ENCODE results near the gene OSM. TPM values are rescaled to one million over a fixed set of nuclear protein-coding genes. Genes with fewer than 3 reads are reported as not detected.

The OSM gene
- total and polyA plus RNA-seq, 2 experiments from 2014 or later, result not detected

DNA sequence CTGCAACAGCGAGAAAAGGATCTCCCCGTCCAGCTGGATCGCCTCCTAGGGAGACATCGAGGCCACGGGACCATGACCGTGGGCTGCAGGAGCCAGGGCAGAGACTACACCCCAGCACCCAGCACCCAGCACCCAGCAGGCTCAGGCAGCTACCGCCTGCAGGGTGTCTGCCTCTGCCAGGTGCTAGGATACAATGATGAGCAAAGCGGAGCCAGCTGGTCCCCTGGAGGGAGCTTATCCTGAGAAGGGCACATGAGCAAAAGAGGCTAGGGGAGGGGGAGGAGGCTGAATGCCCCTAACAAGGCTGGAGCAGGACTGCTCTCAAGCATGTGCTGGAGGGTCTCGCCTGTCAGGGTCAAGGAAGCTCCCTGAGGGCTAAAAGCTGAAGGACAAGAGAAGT lies 27.4 kb upstream of the OSM start:
- Histone ChIP-seq H3K4me2 (no peak overlapping the region), H3K36me3 (ENCODE audit: insufficient read depth) (no peaks in the 10 kb centered on the region)
- H3K27me3 Mint-ChIP-seq (ENCODE audit: insufficient read depth, low read depth, poor library complexity), result peaks cover 14% of the 10 kb centered on the region

More for the DNA sequence above, 27.4 kb upstream of the OSM start:
- peaks cover 8% of the 10 kb centered on the region; the same call in 1 of the 2 replicates for H3K4me1 ChIP-seq (ENCODE audit: insufficient read depth)
- Mint-ChIP-seq H3K27ac (no peak overlapping the region), H3K4me3 (no peak overlapping the region), H3K36me3 (ENCODE audit: low read depth) (no peaks in the 10 kb centered on the region), H3K4me1 (peaks cover 17% of the 10 kb centered on the region; the same call in 2 of the 3 replicates), H3K9me3 (no peaks in the 10 kb centered on the region)
- DNase-seq (ENCODE audit: low spot score) (no peak), ATAC-seq (no peak)
- no peaks in the 10 kb centered on the region for H3F3A ChIP-seq (replicated peaks; ENCODE audit: low read depth)
- no peaks in the 10 kb centered on the region for H3K27me3 ChIP-seq (ENCODE audit: insufficient read depth)
- H3K27ac ChIP-seq (ENCODE audit: low read depth), result no peak overlapping the region
- H4K20me1 ChIP-seq (replicated peaks; ENCODE audit: insufficient read depth), result no peaks in the 10 kb centered on the region
- no peaks in the 10 kb centered on the region for H3K79me2 ChIP-seq (replicated peaks; ENCODE audit: insufficient read depth)
- H3K9me2 ChIP-seq (ENCODE audit: insufficient read depth), result no peaks in the 10 kb centered on the region
- TF ChIP-seq POLR2AphosphoS5 (IDR thresholded peaks at IDR 0.05; ENCODE audit: low read depth), result no peak
- TF ChIP-seq, protein P1, sequence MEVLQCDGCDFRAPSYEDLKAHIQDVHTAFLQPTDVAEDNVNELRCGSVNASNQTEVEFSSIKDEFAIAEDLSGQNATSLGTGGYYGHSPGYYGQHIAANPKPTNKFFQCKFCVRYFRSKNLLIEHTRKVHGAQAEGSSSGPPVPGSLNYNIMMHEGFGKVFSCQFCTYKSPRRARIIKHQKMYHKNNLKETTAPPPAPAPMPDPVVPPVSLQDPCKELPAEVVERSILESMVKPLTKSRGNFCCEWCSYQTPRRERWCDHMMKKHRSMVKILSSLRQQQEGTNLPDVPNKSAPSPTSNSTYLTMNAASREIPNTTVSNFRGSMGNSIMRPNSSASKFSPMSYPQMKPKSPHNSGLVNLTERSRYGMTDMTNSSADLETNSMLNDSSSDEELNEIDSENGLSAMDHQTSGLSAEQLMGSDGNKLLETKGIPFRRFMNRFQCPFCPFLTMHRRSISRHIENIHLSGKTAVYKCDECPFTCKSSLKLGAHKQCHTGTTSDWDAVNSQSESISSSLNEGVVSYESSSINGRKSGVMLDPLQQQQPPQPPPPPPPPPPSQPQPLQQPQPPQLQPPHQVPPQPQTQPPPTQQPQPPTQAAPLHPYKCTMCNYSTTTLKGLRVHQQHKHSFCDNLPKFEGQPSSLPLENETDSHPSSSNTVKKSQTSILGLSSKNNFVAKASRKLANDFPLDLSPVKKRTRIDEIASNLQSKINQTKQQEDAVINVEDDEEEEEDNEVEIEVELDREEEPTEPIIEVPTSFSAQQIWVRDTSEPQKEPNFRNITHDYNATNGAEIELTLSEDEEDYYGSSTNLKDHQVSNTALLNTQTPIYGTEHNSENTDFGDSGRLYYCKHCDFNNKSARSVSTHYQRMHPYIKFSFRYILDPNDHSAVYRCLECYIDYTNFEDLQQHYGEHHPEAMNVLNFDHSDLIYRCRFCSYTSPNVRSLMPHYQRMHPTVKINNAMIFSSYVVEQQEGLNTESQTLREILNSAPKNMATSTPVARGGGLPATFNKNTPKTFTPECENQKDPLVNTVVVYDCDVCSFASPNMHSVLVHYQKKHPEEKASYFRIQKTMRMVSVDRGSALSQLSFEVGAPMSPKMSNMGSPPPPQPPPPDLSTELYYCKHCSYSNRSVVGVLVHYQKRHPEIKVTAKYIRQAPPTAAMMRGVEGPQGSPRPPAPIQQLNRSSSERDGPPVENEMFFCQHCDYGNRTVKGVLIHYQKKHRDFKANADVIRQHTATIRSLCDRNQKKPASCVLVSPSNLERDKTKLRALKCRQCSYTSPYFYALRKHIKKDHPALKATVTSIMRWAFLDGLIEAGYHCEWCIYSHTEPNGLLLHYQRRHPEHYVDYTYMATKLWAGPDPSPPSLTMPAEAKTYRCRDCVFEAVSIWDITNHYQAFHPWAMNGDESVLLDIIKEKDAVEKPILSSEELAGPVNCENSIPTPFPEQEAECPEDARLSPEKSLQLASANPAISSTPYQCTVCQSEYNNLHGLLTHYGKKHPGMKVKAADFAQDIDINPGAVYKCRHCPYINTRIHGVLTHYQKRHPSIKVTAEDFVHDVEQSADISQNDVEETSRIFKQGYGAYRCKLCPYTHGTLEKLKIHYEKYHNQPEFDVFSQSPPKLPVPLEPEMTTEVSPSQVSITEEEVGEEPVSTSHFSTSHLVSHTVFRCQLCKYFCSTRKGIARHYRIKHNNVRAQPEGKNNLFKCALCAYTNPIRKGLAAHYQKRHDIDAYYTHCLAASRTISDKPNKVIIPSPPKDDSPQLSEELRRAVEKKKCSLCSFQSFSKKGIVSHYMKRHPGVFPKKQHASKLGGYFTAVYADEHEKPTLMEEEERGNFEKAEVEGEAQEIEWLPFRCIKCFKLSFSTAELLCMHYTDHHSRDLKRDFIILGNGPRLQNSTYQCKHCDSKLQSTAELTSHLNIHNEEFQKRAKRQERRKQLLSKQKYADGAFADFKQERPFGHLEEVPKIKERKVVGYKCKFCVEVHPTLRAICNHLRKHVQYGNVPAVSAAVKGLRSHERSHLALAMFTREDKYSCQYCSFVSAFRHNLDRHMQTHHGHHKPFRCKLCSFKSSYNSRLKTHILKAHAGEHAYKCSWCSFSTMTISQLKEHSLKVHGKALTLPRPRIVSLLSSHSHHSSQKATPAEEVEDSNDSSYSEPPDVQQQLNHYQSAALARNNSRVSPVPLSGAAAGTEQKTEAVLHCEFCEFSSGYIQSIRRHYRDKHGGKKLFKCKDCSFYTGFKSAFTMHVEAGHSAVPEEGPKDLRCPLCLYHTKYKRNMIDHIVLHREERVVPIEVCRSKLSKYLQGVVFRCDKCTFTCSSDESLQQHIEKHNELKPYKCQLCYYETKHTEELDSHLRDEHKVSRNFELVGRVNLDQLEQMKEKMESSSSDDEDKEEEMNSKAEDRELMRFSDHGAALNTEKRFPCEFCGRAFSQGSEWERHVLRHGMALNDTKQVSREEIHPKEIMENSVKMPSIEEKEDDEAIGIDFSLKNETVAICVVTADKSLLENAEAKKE (CRISPR knock-in tag; IDR thresholded peaks at IDR 0.05), result no peak
- TF ChIP-seq, protein P2, sequence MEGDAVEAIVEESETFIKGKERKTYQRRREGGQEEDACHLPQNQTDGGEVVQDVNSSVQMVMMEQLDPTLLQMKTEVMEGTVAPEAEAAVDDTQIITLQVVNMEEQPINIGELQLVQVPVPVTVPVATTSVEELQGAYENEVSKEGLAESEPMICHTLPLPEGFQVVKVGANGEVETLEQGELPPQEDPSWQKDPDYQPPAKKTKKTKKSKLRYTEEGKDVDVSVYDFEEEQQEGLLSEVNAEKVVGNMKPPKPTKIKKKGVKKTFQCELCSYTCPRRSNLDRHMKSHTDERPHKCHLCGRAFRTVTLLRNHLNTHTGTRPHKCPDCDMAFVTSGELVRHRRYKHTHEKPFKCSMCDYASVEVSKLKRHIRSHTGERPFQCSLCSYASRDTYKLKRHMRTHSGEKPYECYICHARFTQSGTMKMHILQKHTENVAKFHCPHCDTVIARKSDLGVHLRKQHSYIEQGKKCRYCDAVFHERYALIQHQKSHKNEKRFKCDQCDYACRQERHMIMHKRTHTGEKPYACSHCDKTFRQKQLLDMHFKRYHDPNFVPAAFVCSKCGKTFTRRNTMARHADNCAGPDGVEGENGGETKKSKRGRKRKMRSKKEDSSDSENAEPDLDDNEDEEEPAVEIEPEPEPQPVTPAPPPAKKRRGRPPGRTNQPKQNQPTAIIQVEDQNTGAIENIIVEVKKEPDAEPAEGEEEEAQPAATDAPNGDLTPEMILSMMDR (conservative IDR thresholded peaks at IDR 0.05; ENCODE audit: low read depth in 2 of 2), result no peak
- TF ChIP-seq, protein P3, sequence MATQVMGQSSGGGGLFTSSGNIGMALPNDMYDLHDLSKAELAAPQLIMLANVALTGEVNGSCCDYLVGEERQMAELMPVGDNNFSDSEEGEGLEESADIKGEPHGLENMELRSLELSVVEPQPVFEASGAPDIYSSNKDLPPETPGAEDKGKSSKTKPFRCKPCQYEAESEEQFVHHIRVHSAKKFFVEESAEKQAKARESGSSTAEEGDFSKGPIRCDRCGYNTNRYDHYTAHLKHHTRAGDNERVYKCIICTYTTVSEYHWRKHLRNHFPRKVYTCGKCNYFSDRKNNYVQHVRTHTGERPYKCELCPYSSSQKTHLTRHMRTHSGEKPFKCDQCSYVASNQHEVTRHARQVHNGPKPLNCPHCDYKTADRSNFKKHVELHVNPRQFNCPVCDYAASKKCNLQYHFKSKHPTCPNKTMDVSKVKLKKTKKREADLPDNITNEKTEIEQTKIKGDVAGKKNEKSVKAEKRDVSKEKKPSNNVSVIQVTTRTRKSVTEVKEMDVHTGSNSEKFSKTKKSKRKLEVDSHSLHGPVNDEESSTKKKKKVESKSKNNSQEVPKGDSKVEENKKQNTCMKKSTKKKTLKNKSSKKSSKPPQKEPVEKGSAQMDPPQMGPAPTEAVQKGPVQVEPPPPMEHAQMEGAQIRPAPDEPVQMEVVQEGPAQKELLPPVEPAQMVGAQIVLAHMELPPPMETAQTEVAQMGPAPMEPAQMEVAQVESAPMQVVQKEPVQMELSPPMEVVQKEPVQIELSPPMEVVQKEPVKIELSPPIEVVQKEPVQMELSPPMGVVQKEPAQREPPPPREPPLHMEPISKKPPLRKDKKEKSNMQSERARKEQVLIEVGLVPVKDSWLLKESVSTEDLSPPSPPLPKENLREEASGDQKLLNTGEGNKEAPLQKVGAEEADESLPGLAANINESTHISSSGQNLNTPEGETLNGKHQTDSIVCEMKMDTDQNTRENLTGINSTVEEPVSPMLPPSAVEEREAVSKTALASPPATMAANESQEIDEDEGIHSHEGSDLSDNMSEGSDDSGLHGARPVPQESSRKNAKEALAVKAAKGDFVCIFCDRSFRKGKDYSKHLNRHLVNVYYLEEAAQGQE (IDR thresholded peaks at IDR 0.05; ENCODE audit: unreplicated experiment), result no peak
- TF ChIP-seq EZH2phosphoT487 (IDR thresholded peaks at IDR 0.05; ENCODE audit: unreplicated experiment), result no peak
- TF ChIP-seq ZNF114 (CRISPR knock-in tag; IDR thresholded peaks at IDR 0.05), result no peak
- no peak for TF ChIP-seq ZNF331 (CRISPR knock-in tag; IDR thresholded peaks at IDR 0.05; ENCODE audit: low read depth)
- TF ChIP-seq JUNB (IDR thresholded peaks at IDR 0.05; ENCODE audit: unreplicated experiment), result no peak
- TF ChIP-seq, protein P4, sequence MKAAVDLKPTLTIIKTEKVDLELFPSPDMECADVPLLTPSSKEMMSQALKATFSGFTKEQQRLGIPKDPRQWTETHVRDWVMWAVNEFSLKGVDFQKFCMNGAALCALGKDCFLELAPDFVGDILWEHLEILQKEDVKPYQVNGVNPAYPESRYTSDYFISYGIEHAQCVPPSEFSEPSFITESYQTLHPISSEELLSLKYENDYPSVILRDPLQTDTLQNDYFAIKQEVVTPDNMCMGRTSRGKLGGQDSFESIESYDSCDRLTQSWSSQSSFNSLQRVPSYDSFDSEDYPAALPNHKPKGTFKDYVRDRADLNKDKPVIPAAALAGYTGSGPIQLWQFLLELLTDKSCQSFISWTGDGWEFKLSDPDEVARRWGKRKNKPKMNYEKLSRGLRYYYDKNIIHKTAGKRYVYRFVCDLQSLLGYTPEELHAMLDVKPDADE (IDR thresholded peaks at IDR 0.05), result no peak
- no peak for TF ChIP-seq CREB1 (CRISPR knock-in tag; IDR thresholded peaks at IDR 0.05; ENCODE audit: low read depth)
- TF ChIP-seq STAT1 (IDR thresholded peaks at IDR 0.05; ENCODE audit: unreplicated experiment), result no peak
- TF ChIP-seq EZH2 (IDR thresholded peaks at IDR 0.05; ENCODE audit: low read depth, unreplicated experiment), result no peak
- TF ChIP-seq NANOG (IDR thresholded peaks at IDR 0.05; ENCODE audit: borderline replicate concordance), result no peak
- no peak overlapping the region for H3K4me3 ChIP-seq
- no peak overlapping the region for H2AFZ ChIP-seq

Data from GM23338 (cell line).